ENCODE results near the gene EMP2.

DNA sequence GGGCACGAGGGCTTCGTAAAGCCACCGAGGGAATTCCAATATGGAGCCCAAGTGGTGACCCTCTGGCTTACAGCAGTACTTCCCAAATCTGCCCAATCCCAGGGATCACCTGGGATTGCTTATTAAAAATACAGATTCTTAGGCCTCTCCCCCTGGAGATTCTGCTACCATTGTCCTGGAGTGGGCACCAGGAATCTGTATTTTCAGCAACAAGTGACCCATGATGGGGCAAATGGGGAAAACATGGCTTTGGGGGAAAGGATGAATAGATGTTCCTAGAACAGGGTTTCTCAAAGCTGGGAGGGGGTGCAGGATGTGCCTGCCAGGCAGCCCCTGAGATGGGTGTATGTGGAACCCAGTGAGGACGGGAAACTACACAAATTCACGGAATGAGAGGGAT is 40.6 kb downstream of the EMP2 start:
- TF ChIP-seq EP300 (IDR thresholded peaks at IDR 0.05) (no peak), POLR2A (IDR thresholded peaks at IDR 0.05) (no peak), POLR2AphosphoS5 (IDR thresholded peaks at IDR 0.05) (no peak)
- TF ChIP-seq, protein P1, sequence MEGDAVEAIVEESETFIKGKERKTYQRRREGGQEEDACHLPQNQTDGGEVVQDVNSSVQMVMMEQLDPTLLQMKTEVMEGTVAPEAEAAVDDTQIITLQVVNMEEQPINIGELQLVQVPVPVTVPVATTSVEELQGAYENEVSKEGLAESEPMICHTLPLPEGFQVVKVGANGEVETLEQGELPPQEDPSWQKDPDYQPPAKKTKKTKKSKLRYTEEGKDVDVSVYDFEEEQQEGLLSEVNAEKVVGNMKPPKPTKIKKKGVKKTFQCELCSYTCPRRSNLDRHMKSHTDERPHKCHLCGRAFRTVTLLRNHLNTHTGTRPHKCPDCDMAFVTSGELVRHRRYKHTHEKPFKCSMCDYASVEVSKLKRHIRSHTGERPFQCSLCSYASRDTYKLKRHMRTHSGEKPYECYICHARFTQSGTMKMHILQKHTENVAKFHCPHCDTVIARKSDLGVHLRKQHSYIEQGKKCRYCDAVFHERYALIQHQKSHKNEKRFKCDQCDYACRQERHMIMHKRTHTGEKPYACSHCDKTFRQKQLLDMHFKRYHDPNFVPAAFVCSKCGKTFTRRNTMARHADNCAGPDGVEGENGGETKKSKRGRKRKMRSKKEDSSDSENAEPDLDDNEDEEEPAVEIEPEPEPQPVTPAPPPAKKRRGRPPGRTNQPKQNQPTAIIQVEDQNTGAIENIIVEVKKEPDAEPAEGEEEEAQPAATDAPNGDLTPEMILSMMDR (IDR thresholded peaks at IDR 0.05): no peak
